ENCODE results near the gene FLACC1.
"Not testable (repeated sequence)": the region's sequence is repeated elsewhere in the genome, so short reads cannot be mapped to it uniquely, and the experiment has no call there.

Gene FLACC1

GRCh38 chr2:201254081-201254730 lies 102.9 kb downstream of the FLACC1 start:
- DNase-seq (ENCODE audit: low read depth) = no peak

- no peak for DNase-seq (ENCODE audit: low read depth)
These were observed 106.4 kb downstream of the FLACC1 start for GRCh38 chr2:201250741-201251140.

- DNase-seq (ENCODE audit: low read depth) = no peak
These were observed 107.3 kb downstream of the FLACC1 start for GRCh38 chr2:201249889-201250288.

- DNase-seq (ENCODE audit: low read depth) = no peak
These were observed 108.8 kb downstream of the FLACC1 start for GRCh38 chr2:201248288-201248844.

- DNase-seq (ENCODE audit: low read depth) = no peak
These were observed 110.9 kb downstream of the FLACC1 start for GRCh38 chr2:201246280-201246679.

- DNase-seq (ENCODE audit: low read depth) = no peak
These were observed 112.3 kb downstream of the FLACC1 start for GRCh38 chr2:201244829-201245228.

GRCh38 chr2:201242571-201243277 lies 114.4 kb downstream of the FLACC1 start:
- no peak for DNase-seq (ENCODE audit: low read depth)

- DNase-seq (ENCODE audit: low read depth) = not testable (repeated sequence)
These were observed 117.8 kb downstream of the FLACC1 start for GRCh38 chr2:201239167-201239935.

Measured in stimulated activated CD8-positive, alpha-beta memory T cell treated with anti-CD3 and anti-CD28 coated beads, Interleukin-12 subunit alpha, Interleukin-12 subunit beta, amount 100 ng/mL, for 1 hour (primary cell).